Measurements from ENCODE around the gene EML4. TPM values are rescaled to one million over a fixed set of nuclear protein-coding genes. Genes with fewer than 3 reads are reported as not detected.
A peak's percentile ranks its signal among the peaks of the same experiment; 100 is the strongest.

The EML4 gene
- total RNA-seq, 1 donor from 2014 or later: 95.8 TPM

DNA sequence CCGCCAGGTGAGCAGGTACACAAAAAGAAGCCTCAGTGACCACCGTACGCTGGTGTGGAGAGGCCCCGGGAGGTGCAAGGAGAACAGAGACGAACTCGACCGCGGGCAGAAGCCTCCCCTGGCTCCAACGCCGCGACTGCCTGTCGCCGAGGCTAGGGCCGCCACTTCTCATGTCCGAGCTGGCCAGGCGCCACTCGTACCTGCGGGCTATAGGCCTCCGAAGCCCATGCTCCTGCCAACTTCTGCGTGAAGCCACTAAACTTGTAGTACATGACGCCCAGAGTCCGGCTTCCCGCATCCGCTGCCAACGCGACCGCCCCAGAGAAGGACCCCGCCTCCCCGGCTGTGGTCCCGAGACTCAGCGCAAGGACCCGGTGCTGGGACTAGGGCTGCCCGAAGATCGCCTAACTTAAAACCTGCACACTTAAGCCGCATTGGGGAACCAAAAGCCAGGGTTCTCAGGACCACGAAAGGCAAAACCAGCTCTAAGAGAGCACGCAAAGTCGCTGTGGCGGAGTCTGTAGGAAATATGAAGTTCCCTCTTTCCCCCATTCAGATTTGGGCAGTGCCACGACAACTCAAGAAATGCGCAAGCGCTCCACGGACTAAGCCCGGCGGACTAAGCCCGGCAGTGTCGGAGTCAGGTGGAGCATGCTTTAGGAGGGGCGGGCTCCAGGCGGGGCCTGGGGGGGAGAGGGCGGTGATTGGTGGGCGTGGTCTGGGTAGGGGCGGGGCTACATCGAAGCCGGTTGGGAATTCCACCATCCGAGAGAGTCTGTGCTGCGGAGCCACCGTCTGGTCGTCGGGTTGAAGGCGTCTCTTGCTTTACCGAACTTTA, 192.0 kb downstream of the EML4 start, which contains the start of gene COX7A2L:
COX7A2L (minus strand) TSS at position 328 of the 838 bp plus-strand sequence; CDS start at position 272, 56 bp downstream.
- Mint-ChIP-seq H3K9me3 (no peaks in the 10 kb centered on the region), H3K4me3 (peak within 1 kb of the TSS; percentile 94), H3K27ac (peak within 1 kb of the TSS; percentile 99), H3K4me1 (peaks cover 44% of the 10 kb centered on the region), H3K27me3 (peaks cover 4% of the 10 kb centered on the region), H3K36me3 (ENCODE audit: low read depth) (peaks cover 13% of the 10 kb centered on the region)
- peak; percentile 95 for ATAC-seq (ENCODE audit: low read depth)
- CTCF ChIA-PET: interaction anchor here (0.7 to 1.2 kb wide), 2 partner anchors 33 to 273 kb away, joined by 3 to 4 read pairs; no protein-coding TSS in a partner anchor
- no peak for TF ChIP-seq CTCF (IDR thresholded peaks at IDR 0.05)
- DNase-seq: peak; percentile 90
- POLR2A ChIA-PET: interaction anchor here (1.2 to 1.6 kb wide), 2 partner anchors 259 to 450 kb away, joined by 3 to 5 read pairs; no protein-coding TSS in a partner anchor
- intact Hi-C loops (cut with micrococcal nuclease): loop anchor here (1.0 to 5.0 kb wide), 12 partner anchors 64 to 1807 kb away; partner anchors contain the start of genes EML4, MTA3, PPM1B and THADA

DNA sequence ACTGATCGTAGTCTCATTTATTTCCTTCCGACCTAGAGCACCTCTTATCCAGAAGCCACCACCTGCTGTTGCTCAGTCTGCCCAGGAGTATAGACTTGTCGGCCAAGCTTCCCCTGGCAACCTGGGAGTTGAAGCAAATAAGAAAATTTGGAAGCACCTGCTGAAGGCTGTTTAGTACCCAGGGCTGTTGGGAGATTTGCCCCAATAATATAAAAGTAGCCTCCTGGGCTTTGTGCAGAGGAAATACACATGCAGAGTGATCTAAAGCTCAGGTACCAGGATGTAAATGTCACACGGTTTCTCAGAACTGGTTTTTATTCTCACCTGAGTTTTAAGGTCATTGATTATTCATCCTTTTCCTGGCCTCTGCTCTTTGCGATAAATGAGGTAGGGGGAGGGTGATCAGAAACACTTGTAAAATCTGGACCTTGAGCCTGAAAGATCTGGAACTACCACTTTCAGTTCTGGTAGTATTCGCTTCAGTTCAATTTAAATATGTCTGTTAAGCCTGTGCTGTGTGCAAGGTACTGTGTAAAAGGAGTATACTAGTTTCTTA, 192.7 kb downstream of the EML4 start:
- no peaks in the 10 kb centered on the region for H3K9me3 Mint-ChIP-seq
- peak overlapping the region; percentile 94 for H3K4me3 Mint-ChIP-seq
- peaks cover 9% of the 10 kb centered on the region for H3K36me3 Mint-ChIP-seq (ENCODE audit: low read depth)
- peak overlapping the region; percentile 99 for H3K27ac Mint-ChIP-seq
- intact Hi-C loops (cut with micrococcal nuclease): loop anchor here (1.0 to 5.0 kb wide), 12 partner anchors 65 to 1806 kb away; partner anchors contain the start of genes EML4, MTA3, PPM1B and THADA
- ATAC-seq (ENCODE audit: low read depth): no peak
- CTCF ChIA-PET: interaction anchor here (0.7 to 1.2 kb wide), 2 partner anchors 33 to 274 kb away, joined by 3 to 4 read pairs; no protein-coding TSS in a partner anchor
- TF ChIP-seq CTCF (IDR thresholded peaks at IDR 0.05): no peak
- POLR2A ChIA-PET: no interaction called here
- no peak for DNase-seq
- H3K4me1 Mint-ChIP-seq: peaks cover 42% of the 10 kb centered on the region
- peaks cover 4% of the 10 kb centered on the region for H3K27me3 Mint-ChIP-seq

DNA sequence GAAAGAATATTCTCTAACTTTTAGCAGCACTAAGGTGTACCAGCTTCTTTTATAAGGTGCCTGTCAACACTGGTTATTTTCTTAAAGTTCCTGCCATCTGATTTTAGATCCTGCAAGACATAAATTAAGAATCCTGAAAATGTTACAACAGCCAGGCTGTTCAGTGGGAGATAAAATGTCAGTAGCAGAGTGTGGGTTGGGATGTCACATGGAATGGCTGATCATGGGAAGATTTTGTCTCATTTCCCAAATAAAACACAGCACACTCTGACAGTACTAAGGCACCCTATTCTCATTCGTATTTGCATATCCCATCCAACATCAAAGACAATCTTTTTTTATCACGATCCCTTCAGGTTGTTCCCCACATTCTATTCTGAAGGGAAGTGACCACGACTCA, 194.3 kb downstream of the EML4 start:
- intact Hi-C loops (cut with micrococcal nuclease): loop anchor here (5.0 kb wide), 1 partner anchor 106 kb away; no protein-coding TSS in a partner anchor
- ATAC-seq (ENCODE audit: low read depth) (no peak), DNase-seq (no peak)
- TF ChIP-seq CTCF (IDR thresholded peaks at IDR 0.05): no peak
- POLR2A ChIA-PET: no interaction called here
- peaks cover 29% of the 10 kb centered on the region for H3K4me1 Mint-ChIP-seq
- no peak overlapping the region for H3K4me3 Mint-ChIP-seq
- no peaks in the 10 kb centered on the region for H3K9me3 Mint-ChIP-seq
- peaks cover 4% of the 10 kb centered on the region for H3K27me3 Mint-ChIP-seq
- CTCF ChIA-PET: no interaction called here
- no peak overlapping the region for H3K27ac Mint-ChIP-seq
- peaks cover 5% of the 10 kb centered on the region for H3K36me3 Mint-ChIP-seq (ENCODE audit: low read depth)

DNA sequence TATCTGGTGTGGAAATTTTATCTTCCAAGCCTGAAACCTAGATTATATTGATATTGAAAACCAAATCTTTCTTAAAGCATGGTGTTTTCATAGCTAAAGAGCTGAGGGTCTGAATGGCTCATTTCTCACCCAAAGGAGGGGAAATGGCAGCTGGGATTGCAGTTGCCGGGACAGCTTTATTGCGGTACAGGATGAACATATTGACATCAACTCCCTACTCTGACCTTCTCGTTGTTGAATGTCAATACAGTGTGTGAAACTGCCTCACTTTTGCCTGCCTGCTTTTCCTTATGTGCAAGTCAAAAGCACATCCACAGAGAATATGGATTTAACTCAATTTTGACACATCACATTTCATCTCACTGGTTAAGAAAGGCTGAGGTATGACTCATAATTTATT, 195.5 kb downstream of the EML4 start:
- Mint-ChIP-seq H3K4me1 (peaks cover 16% of the 10 kb centered on the region), H3K9me3 (no peaks in the 10 kb centered on the region), H3K36me3 (ENCODE audit: low read depth) (peaks cover 5% of the 10 kb centered on the region), H3K27ac (no peak overlapping the region), H3K4me3 (no peak overlapping the region), H3K27me3 (peaks cover 4% of the 10 kb centered on the region)
- ATAC-seq (ENCODE audit: low read depth): no peak
- no peak for DNase-seq
- ChIA-PET CTCF (no interaction called here), POLR2A (no interaction called here)
- TF ChIP-seq CTCF (IDR thresholded peaks at IDR 0.05): no peak
- intact Hi-C loops (cut with micrococcal nuclease): loop anchor here (5.0 kb wide), 1 partner anchor 107 kb away; no protein-coding TSS in a partner anchor

- no peaks in the 10 kb centered on the region for H3K36me3 Mint-ChIP-seq (ENCODE audit: low read depth)
- TF ChIP-seq CTCF (IDR thresholded peaks at IDR 0.05): no peak
- ATAC-seq (ENCODE audit: low read depth) (no peak), DNase-seq (no peak)
- H3K27me3 Mint-ChIP-seq: peaks cover 4% of the 10 kb centered on the region
- H3K9me3 Mint-ChIP-seq: no peaks in the 10 kb centered on the region
- H3K4me3 Mint-ChIP-seq: no peak overlapping the region
- CTCF ChIA-PET: no interaction called here
- no peak overlapping the region for H3K27ac Mint-ChIP-seq
- intact Hi-C loops (cut with micrococcal nuclease): no loop called here
- peaks cover 8% of the 10 kb centered on the region for H3K4me1 Mint-ChIP-seq
- POLR2A ChIA-PET: no interaction called here
Measured at GRCh38 chr2:42366411-42366810, 197.3 kb downstream of the EML4 start.

Data from activated B cell treated with CpG ODN at 0.5 μM for 24 hours (primary cell).